GM19395 (cell line): Measurements from ENCODE around the gene BEST1.

Experiments used
- ATAC-seq: cut with Tn5 transposase; IDR thresholded peaks from one replicate; pipeline ENCODE4 v1.9.1; 2021; ENCODE audit warnings: mild to moderate bottlenecking, moderate library complexity; ENCODE audit not compliant: unreplicated experiment

BEST1 gene

DNA sequence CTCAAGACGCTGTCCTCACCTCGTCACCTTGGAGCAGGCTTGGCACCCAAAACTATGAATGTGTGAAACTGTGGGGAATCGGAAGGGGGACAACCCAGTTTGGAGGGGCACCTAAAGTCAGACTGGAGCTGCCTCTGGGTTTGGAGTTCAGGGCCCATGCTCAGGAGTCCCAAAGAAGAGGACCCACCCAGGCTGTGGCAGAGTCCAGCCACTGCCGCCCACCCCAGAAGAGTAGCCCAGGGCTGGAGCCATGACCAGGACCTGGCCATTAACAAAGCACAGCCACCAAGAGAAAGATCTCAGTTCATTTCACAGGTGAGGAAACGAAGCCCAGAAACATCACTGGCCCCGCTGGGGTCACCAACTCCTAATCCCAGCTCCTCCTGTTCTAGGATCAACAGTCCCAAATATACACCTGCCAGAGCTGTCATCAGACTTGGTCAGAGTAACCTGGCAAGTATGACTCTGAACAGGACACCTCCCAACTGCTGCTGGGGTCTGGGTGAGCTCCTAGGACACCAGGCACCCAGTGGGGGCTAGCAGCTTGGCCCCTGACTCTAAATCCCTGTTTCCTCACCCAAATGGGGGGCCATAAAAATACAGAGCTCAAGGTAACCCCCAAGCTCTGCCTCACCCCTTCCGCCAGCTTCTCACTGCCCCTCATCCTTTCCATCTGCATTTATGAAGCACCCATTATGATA is 35.5 kb upstream of the BEST1 start:
- ATAC-seq: no peak

DNA sequence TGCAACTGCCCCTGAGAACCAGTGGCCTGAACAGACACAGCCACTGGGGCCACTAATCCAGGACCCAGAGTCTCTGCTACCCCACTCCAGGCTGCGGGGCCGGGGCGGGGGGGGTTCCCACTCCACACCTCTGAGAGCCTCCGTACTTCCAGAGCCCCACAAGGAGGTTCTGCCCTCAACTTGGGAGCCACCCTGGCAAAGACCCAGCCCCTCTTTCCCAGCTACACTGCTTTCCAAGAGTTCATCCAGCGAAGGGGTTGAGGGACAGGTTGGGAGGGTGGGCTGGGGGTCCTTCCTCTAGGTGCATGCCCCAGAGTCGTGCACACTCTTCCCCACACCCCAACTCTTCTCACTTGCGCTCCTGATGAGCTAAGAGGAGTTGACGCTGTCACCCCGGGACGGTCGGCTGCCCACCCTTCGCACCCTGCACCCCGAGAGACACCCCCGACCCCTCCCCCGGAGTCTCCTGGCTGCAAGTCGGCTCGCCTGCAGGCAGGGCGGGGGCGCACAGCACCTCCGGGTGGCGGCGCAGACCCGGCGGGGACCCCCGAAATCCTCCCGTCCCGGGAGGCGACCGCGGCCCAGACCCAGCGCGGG is 33.3 kb upstream of the BEST1 start:
- no peak for ATAC-seq

DNA sequence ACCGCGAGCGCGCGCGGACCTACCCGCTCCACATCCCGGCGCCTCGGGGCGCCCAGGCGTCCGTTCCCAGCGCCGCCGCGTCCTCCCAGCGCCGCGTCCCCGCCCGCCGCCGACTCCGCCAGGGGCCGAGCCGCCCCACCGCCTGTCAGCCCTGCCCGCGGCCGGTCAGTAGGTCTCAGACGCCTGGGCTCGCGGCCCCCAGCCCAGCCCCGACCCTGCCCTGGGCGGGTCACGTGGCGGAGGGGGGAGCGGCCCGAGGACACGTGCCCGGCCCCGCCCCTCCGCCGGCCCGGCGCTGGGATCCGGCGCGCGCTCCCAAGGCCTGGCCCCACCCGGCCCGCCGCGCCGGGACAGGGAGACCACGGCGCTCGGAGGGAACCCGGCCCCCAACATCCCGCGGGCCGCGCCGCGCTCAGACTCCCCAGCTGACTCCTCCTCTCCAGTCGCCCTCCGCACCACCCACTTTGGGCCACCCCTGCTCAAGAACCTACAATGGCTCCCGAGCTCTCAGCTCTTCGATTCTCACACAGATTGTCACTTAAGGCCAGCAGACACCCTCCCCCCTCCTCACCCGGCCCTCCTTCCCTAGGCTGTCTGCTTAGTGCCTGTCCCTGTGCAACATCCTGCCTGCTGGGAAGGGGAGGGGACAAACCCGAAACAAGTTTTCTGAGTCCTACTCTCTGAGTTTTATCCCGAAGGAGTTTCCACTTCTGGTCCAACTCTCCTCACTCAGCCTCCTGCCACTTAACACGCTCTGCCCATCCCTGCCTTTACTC is 32.6 kb upstream of the BEST1 start, which contains the start of gene RAB3IL1:
RAB3IL1 (minus strand) TSS at position 233 of the 776 bp plus-strand sequence; CDS start at position 34, 199 bp downstream.
- ATAC-seq: no peak

DNA sequence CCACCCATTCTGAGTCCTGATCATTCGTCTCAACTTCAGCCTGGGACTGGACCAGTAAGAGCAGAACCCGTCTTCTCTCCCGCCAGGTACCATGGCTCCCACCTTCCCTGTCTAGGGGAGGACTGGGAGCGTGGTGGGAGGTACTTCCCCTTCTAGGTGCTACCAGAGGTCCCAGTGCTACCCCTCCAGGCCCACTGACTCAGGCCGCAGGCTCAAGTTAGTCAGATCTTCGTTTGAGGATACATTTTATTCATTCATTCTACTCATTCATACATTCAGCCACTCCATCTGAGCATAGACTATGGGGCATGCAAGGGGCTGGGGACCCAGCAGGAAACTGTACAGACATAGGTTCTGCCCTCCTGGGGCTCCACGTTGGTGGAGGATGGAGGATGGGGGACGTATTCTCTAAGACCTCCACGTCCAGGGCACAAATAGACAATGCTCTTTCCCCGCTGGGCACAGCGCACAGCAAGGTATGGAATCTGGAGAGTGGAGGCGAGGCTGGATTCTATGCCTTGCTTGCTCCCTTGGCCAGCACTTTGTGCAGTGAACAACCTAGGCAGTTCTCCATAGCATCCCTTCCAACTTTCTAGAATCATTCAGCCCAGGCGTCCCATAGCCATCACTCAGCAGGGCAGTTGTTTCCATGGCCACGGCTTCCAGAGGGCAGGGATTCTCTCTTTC is 31.8 kb upstream of the BEST1 start:
- ATAC-seq: no peak

DNA sequence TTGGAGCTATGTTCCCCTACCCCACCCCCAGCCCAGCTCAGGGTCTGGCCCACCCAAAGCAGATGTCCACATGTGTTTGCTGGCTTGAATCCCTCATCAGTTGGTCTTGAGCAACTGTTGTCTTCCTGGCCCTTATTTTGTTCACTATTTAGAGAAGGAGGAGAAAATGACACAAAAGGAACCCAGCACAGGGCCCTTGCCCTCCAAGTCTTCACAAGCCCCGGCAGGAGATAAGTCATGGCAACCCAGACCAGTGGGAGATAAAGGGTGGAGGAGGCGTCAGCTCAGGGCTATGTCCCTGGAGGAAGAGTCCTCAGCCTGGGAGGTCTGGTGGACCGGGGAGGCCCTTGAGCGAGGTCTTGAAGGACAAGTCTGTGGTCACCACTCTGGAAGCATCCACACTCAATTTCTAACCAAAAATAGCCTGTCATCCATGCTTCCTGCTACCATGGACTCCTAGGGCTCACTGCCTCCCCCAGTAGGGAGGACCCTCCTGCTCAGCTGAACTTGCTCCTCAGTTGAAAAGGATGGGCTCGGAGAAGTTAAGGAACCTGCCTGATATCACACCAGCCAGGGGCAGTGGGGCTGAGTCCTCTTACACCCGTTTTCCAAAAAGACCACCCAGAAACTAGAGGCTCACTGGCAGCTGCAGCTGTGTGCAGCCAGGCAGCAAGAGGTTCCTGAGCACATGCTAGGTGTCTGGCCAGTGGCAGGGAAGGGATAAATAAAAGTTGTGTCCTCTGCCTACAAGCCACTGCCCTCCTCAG is 31.0 kb upstream of the BEST1 start:
- ATAC-seq: no peak

DNA sequence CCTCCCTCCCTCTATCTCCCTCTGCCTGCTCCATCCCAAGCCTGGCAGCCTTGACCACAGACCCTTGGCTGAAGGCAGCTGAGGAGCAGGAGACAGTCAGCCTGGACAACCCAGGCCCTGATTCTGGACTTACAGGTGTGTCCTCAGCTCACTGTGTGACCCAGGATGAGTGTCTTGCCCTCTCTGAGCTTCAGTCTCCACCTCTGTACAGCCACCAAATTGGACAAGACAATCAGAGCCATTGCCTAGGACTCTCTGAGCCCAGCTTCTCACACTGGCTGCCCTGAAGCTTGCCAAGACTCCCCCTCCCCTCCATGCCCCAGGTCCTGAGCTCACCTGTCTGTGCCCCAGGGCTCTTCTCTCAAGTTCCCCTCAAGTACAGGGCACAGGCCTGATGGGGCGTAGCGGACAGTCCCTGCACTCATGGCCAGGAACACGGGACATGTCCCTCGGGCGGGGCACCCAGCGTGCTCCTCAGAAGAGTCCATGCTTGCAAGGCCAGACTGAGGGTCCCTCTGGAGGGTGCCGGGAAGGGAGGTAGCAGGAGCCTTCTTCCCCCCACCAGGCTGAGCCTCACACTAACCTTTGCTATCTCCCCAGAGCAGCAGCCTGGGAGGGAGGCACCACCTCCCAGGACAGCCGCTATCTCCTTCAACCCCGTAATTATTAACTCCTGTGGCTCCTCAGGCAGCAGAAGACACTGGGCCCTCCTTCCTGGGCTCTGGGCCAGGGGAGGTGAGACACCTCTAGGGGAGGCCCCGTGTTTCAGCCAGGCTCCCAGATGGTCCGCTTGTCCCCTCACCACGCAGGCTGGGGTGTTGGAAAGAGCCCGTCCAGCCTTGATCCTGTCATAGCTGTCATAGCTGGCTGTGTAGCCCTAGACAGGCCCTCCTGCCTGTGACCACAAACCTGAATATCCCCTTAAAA is 30.2 kb upstream of the BEST1 start:
- ATAC-seq: no peak

DNA sequence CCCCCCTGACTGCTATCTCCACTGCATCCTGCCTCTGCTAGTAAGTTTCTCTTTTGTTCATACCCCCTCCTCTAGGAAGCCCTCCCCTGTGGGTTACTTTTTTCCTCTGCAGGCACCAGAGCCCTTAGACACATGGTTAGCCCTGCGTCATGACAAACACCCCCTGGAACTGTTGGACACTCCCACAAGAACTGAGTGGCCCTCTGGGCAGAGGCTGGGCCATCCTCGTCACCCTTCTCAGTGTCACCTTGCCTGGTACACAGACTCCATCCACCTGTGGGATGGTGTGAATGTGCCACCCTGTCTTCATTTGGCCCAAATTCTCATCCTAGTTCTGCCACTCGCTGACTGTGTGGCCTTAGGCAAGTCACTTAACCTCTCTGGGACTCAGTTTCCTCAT is 28.7 kb upstream of the BEST1 start:
- ATAC-seq: no peak

DNA sequence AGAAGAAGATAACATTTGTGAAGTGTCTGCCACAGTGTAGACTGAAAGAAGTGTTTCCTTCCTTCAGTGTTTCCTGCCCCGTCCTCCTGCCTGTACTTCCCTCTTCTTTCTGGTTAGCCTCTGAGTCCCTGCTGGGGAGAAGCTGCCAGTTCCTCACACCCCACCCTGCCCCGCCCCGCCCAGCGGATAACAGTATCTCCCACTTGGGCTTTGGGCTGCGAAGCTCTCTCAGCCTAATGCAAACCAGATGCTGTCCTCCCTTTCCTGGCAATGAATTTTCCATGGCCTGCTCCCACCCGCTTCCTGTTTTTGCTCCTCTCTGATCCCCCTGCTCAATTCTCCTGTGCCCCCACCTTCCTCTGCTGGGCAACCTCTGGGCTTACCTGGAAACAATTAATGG is 27.6 kb upstream of the BEST1 start:
- ATAC-seq: no peak

DNA sequence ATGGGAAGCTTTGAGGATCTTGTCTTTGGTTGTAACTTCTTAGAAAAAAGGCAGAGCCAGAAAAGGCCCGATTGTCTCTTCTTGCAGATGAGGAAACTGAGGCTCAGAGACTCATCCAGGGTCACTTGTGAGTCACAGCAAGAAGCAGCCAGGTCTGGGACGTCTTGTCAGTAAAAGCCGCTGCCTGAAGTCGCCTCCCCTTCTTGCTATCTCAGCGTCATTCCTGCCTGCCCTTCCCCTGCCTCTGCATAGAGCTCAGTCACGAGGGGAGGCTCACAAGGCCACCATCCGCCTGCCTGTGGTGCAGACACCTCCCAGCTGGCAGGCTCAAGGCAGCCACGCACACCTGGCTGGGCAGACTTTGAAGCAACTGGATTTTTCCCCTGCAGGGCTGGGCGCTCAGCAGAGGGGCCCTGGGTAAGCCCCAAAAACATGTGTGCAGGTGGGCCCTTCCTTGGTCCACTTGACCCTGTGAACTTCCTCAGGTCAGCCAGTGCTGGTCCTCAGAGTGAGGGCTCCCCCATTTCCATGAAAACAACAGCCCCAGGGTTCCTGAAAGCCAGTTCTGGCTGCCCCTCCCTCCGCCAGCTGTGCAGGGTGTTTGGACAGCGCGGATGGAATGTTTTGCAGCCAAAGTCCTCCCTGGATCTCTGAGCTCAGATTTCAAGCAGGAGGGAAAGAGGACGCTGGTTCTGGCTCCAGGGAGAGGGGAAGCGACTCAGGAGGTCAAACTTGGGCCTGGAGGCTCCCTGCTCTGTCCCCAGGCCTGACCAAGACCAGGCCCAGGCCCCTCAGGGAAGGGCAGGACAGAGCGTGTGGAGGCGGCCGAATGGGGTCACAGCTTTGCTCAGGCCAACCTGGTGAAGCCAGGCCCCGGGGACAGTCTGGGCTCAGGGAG is 26.7 kb upstream of the BEST1 start:
- ATAC-seq: no peak

DNA sequence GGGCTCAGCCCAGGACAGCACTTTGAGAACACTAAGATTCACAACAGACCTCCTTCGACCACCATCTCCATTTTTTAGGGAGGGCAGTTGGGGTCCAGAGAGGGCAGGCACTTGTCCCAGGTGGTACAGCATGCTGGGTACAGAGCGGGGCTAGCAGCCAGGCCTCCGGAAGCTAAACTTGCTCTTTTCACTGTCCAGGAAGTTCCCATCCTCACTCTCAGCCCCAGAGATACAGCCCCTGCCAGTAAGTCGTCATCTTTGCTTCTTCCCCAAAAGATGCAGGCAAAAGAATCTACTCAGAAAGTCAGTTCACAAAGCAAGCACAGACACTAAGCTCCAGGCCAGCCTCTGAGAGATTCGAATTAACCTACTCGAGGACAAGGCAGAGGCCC is 26.1 kb upstream of the BEST1 start:
- no peak for ATAC-seq

DNA sequence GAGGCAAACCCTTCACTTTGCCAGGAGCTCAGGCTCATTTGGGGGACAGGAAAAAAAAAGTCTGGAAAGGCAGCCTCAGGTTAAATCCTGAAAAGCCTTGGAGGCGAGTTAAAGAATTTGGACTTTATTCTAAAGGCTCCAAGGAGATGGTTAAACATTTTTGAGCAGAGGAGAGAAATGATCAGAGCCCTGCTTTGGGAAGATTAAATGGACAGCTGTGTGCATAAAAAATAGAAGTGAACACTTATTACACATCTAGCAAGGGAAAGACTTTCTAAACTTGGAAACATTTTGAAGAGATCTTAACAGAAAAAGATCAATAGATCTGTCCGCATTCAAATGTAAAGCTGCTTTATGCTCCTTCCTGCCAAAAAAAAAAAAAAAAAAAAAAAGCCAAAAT is 24.4 kb upstream of the BEST1 start:
- no peak for ATAC-seq

DNA sequence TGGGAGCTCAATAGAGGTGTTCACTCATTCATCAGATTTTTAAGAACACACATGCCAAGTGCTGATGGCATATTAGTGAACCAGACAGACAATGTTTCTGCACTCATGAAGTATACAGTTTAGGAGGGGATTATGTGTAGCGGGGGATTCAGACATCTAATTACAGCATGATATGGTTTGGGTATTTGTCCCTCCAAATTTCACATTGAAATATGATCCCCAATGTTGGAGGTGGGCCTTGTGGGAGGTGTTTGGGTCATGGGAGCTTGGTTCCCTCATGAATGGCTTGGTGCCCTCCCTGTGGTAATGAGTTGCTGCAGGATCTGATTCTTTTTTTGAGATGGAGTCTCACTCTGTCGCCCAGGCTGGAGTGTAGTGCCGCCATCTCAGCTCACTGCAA is 23.9 kb upstream of the BEST1 start:
- no peak for ATAC-seq

DNA sequence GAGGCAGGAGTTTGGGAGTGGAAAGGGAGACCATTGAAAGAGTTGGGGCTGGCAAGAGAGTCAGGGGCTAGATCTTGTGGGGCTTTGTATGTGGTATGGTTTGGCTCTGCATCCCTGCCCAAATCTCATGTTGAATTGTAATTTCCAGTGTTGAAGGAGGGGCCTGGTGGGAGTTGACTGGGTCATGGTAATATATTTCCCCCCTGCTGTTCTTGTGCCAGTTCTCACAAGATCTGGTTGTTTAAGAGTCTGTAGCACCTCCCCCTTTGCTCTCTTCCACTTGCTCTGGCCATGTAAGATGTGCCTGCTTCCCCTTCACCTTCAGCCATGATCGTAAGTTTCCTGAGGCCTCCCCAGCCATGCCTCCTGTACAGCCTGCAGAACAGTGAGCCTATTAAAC is 22.6 kb upstream of the BEST1 start:
- no peak for ATAC-seq

DNA sequence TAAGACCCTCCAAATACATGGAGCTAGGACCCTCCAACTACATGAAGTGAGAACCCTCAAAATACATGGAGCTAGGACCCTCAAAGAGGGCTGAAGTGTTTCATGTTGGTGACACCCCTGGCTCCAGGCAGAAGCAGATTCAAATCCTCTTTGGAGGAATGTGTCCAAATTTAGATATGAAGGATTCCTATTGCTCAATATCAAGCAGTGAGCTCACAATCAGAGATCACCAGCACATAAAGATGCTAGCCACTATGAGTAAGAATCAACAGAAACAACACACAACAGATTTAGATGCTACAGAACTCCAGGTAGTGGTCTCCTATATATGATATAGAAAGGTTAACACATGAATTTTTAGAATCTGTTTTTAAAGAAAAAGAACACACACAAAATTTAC is 21.5 kb upstream of the BEST1 start:
- ATAC-seq: no peak

DNA sequence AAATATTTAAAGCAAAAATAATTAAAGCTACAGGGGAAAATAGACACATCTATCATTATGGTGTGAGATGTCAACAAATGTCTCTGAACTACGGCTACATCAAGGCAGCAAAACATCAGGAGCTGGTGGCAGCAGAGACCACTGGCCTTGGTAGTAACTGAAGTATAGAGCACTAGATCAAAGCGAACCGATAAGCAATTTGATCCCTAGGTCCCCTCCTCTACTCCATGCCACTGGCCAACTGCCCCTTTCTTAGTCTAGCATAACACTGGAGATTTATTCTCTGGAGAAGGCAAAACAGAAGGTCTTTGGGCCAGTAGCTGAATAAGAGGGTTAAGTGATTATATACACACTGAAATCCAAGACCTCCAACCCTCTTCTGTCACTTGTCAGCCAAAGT is 19.2 kb upstream of the BEST1 start:
- ATAC-seq: no peak

DNA sequence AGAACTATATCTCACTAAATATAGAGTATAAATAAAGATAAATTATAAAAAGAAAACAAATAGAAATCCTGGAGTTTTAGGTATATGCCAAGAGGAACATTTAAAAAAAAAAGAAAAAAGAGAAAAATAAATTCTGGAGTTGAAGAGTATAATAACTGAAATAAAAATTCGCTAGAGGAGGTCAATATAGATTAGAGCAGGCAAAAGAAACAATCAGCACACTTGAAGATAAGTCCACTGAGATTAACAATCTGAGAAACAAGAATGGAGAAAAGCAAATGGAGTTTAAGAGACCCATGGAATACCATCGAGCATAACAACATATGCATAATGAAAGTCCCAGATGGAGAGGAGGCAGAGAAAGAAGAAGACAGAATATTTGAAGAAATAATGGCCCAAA is 14.3 kb upstream of the BEST1 start:
- ATAC-seq: no peak

DNA sequence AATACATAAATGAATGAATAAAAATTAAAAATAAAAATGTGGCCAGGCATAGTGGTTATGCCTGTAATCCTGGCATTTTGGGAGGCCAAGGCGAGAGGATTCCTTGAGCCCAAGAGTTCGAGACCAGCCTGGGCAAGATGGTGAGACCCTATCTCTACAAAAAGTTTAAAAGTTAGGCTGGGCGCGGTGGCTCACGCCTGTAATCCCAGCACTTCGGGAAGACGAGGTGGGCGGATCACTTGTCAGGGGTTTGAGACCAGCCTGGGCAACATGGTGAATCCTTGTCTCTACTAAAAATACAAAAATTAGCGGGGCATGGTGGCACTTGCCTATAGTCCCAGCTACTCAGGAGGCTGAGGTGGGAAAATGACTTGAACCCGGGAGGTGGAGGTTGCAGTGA is 9.7 kb upstream of the BEST1 start:
- no peak for ATAC-seq

DNA sequence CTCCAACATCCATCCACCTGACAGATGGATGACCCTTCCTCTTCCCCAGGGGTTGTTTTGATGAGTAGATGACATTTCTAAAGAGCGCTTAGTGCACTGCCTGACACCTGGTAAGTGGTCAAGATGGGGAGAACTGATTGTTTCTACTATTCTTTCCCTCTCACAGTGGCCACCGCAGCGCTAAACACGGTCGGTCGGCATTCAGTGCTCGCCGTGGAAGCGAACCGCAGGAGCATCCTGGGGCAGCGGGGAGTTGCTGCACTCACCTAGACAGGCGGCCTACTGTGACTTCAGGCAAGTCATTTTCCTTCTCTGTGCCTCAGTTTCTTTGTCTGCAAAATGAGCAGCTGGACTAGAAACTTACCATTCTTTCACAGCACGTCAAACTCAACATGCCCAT is 5.0 kb upstream of the BEST1 start:
- ATAC-seq: no peak

DNA sequence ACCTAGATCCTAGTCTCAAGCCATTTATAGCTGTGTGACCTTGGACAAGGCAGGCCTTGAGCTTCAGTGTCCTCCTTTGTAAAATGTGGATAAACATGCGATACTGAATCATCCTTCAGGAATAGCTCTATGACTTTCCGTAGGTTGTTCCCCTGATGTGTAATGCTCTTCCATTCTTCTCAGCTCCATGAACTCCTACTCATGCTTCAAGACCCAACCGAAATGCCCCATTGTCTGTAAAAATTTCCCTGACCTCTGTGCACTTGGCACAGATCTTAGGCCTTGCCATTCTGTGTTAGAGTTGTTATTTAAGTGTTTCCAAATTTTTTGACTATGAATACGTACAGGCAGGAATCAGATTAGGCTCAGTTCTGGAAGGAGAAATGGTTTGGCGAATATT is 3.3 kb upstream of the BEST1 start:
- ATAC-seq: no peak
